Eye (tissue), 1 donor: ENCODE data around the gene RGL1.

ENCODE experiments used
- DNase-seq: peaks from one replicate; pipeline ENCODE4 v3.0.0-alpha.2; 2015

RGL1 gene

GRCh38 chr1:183824291-183824690 is 19.4 kb downstream of the RGL1 start:
- no peak for DNase-seq

- no peak for DNase-seq
Observed at GRCh38 chr1:183827801-183828200, 22.9 kb downstream of the RGL1 start.

GRCh38 chr1:183830389-183830788 is 25.5 kb downstream of the RGL1 start:
- DNase-seq: no peak

- no peak for DNase-seq
Observed at GRCh38 chr1:183831311-183831710, 26.4 kb downstream of the RGL1 start.

- DNase-seq: no peak
Observed at GRCh38 chr1:183832459-183832858, 27.5 kb downstream of the RGL1 start.

- no peak for DNase-seq
Observed at GRCh38 chr1:183834568-183834967, 29.6 kb downstream of the RGL1 start.

GRCh38 chr1:183836598-183836997 is 31.7 kb downstream of the RGL1 start:
- DNase-seq: no peak

GRCh38 chr1:183837062-183837461 is 32.1 kb downstream of the RGL1 start:
- DNase-seq: peak; percentile 51

- no peak for DNase-seq
Observed at GRCh38 chr1:183838221-183838620, 33.3 kb downstream of the RGL1 start.

GRCh38 chr1:183840140-183840539 is 35.2 kb downstream of the RGL1 start:
- DNase-seq: no peak

- DNase-seq: no peak
Observed at GRCh38 chr1:183841550-183841949, 36.6 kb downstream of the RGL1 start.

- DNase-seq: peak; percentile 82
Observed at GRCh38 chr1:183841950-183842794, 37.3 kb downstream of the RGL1 start.

- no peak for DNase-seq
Observed at GRCh38 chr1:183842795-183843144, 37.9 kb downstream of the RGL1 start.

GRCh38 chr1:183844806-183845205 is 39.9 kb downstream of the RGL1 start:
- DNase-seq: no peak

GRCh38 chr1:183845681-183846080 is 40.8 kb downstream of the RGL1 start:
- no peak for DNase-seq

GRCh38 chr1:183847641-183848040 is 42.7 kb downstream of the RGL1 start:
- no peak for DNase-seq

GRCh38 chr1:183850852-183851251 is 45.9 kb downstream of the RGL1 start:
- DNase-seq: no peak

- no peak for DNase-seq
Observed at GRCh38 chr1:183859119-183859518, 54.2 kb downstream of the RGL1 start.

GRCh38 chr1:183859831-183860230 is 54.9 kb downstream of the RGL1 start:
- no peak for DNase-seq

GRCh38 chr1:183862967-183863366 is 58.0 kb downstream of the RGL1 start:
- no peak for DNase-seq

GRCh38 chr1:183863852-183864251 is 58.9 kb downstream of the RGL1 start:
- DNase-seq: no peak

- DNase-seq: no peak
Observed at GRCh38 chr1:183864611-183865010, 59.7 kb downstream of the RGL1 start.

GRCh38 chr1:183869230-183869629 is 64.3 kb downstream of the RGL1 start:
- DNase-seq: no peak

GRCh38 chr1:183869664-183870063 is 64.7 kb downstream of the RGL1 start:
- DNase-seq: no peak
